ENCODE results near the gene THOC2.

- TF ChIP-seq CTCF (IDR thresholded peaks at IDR 0.05) = no peak
- no peak for TF ChIP-seq POLR2A (IDR thresholded peaks at IDR 0.05)
These were observed 115.8 kb downstream of the THOC2 start for GRCh38 chrX:123617007-123617406.
